Measurements from ENCODE around the gene STAT5A.
"Not testable (repeated sequence)": the region's sequence is repeated elsewhere in the genome, so short reads cannot be mapped to it uniquely, and the experiment has no call there.

STAT5A gene

DNA sequence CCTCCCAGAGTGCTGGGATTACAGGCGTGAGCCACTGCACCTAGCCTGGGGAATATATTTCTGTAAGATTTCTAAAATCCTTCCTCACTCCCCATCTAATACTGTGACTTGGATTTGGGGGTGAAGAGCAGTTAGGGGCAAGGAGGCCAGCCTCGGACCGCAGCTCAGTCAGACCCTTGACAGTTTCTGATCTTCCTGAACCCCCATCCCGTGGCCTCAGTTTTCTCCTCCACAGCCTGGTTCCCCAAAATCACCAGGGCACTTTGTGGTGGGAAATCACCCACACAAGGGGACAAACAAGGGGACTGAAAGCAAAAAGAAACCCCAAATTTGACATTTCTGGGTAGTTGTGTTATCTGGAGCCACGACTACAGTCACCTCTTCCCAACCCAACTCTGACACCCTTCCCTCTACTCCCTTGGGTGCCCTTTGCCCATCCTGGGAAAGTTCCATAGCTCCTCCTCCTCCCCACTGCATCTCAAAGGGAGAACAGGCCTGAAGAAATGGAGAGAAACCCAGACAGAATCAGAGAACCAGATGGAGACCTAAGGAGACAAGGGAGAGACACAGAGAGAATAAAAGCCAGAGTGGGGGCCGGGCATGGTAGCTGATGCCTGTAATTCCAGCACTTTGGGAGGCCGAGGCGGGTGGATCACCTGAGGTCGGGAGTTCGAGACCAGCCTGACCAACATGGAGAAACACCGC lies 2.8 kb upstream of the STAT5A start:
- no peak for DNase-seq (ENCODE audit: low spot score)

GRCh38 chr17:42286411-42287221 lies 1.7 kb upstream of the STAT5A start:
- DNase-seq (ENCODE audit: low spot score) = peak; percentile 35

GRCh38 chr17:42287305-42287976 lies 857 bp upstream of the STAT5A start:
- peak; percentile 41 for DNase-seq (ENCODE audit: low spot score)

GRCh38 chr17:42288803-42289610 lies 709 bp downstream of the STAT5A start:
- DNase-seq (ENCODE audit: low spot score) = peak; percentile 28

GRCh38 chr17:42289611-42290181 lies 1.4 kb downstream of the STAT5A start:
- DNase-seq (ENCODE audit: low spot score) = no peak

DNA sequence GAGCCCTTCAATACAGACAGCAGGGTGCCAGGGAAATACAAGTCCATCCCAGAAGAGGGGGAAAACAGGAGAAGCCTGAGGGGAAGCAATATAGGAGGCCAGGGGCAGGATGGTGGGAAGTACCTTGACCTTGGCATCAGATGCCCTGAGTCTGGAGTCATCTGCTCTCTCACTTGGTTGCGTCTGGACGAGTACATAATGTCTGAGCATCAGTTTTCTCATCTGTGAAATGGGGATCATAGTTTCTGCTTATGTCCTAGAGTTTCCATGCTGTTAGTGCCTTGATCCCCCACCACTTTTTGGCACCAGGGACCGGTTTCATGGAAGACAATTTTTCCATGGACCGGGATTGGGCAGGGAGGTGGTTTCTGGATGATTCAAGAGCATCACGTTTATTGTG lies 2.3 kb downstream of the STAT5A start:
- DNase-seq (ENCODE audit: low spot score) = no peak

DNA sequence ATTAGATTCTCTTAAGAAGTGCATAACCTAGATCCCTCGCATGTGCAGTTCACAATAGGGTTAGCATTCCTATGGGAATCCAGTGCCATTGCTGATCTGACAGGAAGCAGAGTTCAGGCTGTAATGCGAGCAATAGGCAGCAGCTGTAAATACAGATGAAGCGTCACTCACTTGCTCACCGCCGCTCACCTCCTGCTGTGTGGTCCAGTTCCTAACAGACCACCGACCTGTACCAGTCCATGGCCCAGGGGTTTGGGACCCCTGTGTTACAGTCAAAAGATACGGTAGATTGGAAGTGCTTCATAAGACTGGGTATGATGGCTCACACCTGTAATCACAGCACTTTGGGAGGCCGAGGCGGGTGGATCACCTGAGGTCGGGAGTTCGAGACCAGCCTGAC lies 2.8 kb downstream of the STAT5A start:
- no peak for DNase-seq (ENCODE audit: low spot score)

DNA sequence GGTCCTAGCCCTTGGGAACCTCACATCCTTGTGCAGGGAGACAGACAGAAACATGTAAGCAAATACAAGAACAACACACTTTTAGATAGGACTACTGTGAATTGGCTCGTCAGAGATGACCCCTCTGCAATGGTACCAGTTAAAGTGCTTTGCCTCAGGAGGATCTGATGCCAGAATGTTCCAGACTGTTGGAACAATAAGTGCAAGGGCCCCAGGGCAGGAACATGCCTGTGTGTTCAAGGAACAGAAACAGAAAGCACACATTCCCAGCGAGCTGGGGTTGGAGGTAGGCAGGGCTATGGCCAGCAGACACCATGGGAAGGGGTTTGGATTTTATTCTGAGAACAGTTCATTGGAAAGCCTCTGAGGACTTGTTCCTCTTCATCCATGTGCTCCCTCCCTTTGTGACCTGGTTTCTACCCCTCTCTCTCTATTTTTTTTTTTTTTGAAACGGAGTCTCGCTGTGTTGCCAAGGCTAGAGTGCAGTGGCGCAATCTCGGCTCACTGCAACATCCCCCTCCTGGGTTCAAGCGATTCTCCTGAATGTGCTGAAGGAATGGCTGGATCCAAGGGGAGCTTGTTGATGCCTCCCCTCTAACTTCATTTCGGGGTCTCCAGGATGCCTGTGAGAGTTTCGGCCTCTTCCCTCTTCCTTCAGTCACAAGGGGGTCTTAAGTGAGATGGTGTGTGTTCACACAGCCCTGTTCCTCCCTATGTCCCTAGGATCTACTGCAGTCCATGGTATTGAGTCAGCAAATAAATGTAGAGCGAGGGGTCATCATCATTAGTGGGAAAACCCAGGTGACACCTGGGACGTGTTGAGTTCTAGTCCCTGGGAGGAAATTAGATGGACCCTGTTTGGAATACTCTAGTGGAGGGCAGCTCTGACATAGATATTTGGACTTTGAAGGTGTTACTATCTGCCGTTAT lies 6.4 kb downstream of the STAT5A start:
- no peak for DNase-seq (ENCODE audit: low spot score)

DNA sequence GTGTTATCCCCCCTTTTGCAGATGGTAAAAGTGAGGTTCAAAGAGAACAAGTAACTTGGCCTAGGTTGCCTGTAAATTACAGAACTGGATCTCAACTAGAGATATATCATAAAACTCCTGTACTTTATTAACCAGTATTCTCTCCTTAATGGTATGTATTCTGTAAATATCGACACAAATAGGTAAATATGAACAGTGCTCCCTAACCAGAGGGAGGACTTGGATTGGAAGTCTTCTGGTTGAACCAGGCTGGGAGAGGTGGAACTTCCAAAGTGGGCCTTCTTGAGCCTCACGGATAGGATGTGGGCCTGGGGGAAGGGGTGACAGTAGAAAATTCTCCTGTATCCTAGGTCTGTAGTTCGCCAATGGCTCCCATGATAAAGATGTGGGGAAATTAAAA lies 7.7 kb downstream of the STAT5A start:
- DNase-seq (ENCODE audit: low spot score) = no peak

DNA sequence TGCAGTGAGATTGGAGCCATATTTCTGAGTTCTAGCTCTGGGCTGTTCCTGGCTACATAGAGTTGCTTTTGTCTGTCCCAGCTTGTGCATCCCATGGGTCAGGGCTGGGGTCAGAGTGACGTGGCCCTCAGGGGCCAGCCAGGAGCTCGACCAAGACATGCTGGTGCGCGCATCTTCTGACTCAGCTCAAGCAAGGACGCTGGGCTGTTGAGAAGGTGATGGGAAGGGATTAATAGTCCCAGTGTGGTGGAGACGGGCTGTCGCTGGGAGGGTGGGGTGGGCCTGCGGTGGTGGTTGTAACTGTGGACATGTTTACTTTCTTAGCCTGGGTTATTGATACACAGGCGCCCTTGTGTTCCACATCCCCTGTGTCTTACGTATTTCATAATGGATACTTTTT lies 9.5 kb downstream of the STAT5A start:
- not testable (repeated sequence) for DNase-seq (ENCODE audit: low spot score)

GRCh38 chr17:42299361-42299760 lies 11.1 kb downstream of the STAT5A start:
- not testable (repeated sequence) for DNase-seq (ENCODE audit: low spot score)

- not testable (repeated sequence) for DNase-seq (ENCODE audit: low spot score)
Observed at GRCh38 chr17:42299913-42300312, 11.6 kb downstream of the STAT5A start.

DNA sequence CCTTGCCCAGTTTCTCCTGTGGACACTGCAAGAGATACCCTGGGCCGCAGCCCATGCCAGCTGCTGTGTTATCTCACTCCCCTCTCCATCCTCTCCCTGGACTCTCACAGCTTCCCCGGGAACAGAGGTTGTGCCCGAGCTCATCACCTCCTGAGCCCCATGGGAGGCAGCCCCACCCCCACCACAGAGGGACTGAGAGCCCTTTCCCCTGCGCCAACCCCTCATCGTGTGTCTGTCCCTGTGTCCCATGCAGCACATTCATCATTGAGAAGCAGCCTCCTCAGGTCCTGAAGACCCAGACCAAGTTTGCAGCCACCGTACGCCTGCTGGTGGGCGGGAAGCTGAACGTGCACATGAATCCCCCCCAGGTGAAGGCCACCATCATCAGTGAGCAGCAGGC lies 12.7 kb downstream of the STAT5A start:
- DNase-seq (ENCODE audit: low spot score) = no peak

DNA sequence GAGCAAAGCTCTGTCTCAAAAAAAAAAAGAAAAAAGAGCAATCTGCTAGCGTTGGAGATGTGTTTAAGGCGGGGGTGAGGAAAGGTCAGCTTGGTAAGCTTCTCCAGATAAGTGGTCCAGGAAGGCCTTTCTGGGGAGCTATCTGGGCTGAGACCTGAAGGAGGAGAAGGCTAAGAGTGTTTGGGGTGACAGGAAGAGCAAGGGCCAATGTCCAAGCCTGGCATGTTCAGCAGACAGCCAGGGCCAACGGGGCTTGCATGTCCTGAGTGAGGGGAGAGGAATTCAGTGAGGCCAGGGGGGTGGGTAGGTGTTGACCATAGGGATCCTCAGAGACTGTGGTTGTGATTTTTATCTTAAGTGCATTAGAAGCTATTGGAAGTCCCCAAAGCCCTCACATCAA lies 15.4 kb downstream of the STAT5A start:
- no peak for DNase-seq (ENCODE audit: low spot score)

GRCh38 chr17:42304187-42305030 lies 16.1 kb downstream of the STAT5A start:
- no peak for DNase-seq (ENCODE audit: low spot score)

- not testable (repeated sequence) for DNase-seq (ENCODE audit: low spot score)
Observed at GRCh38 chr17:42305031-42305330, 16.7 kb downstream of the STAT5A start.

DNA sequence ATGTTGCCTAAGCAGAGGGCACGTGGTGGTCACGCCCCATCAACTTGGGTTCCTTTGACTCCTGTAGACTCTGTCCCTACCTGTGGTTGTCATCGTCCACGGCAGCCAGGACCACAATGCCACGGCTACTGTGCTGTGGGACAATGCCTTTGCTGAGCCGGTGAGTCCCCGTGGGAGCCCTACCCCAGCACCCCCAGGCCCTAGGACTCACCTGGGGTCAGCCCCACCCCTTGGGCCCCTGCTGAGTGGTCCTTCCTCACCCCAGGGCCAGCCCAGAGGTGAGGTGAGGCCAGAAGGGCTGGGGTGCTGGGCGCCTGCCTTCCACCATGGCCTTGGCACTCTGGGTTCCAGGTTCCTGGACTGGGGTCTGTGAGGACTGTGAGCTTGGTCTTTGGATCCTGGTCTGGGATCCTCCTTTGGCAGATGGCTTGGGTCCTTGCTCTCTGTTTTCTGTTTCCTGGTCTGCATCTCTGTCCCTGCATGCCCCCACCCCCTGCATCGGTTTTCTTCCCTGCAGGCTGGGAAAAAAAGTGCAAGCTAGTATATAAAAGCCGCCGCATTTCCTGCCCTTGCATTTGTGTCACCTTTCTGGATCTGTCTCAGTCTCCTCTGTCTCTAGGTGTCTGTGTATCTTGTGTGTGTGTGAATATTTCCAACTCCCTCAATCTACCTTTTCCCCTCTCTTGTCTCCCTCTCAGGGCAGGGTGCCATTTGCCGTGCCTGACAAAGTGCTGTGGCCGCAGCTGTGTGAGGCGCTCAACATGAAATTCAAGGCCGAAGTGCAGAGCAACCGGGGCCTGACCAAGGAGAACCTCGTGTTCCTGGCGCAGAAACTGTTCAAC lies 17.5 kb downstream of the STAT5A start:
- no peak for DNase-seq (ENCODE audit: low spot score)

DNA sequence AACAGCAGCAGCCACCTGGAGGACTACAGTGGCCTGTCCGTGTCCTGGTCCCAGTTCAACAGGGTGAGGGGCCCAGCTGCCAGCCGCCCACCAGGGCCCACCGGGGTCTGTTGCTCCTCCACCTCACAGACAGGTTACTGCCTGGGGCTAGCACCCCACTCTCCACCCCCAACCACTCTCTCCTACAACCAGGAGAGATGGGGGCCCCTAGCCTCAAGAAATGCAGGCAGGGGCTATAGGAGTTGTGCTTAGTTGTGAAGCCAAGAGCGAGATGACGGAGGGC lies 18.0 kb downstream of the STAT5A start:
- no peak for DNase-seq (ENCODE audit: low spot score)

GRCh38 chr17:42307362-42307927 lies 19.1 kb downstream of the STAT5A start:
- no peak for DNase-seq (ENCODE audit: low spot score)
